GM18858 (cell line): Measurements from ENCODE around the gene TBCB.
"Not testable (repeated sequence)": the region's sequence is repeated elsewhere in the genome, so short reads cannot be mapped to it uniquely, and the experiment has no call there.

Experiments
- ATAC-seq: cut with Tn5 transposase; IDR thresholded peaks from one replicate; pipeline ENCODE4 v1.9.1; 2021; ENCODE audit not compliant: unreplicated experiment

Gene TBCB

GRCh38 chr19:36169084-36169760 is 54.0 kb downstream of the TBCB start:
- ATAC-seq: no peak

GRCh38 chr19:36172852-36173251 is 57.6 kb downstream of the TBCB start:
- ATAC-seq: no peak

GRCh38 chr19:36173846-36174245 is 58.6 kb downstream of the TBCB start:
- ATAC-seq: not testable (repeated sequence)
